SK-N-SH (cell line): ENCODE results near the gene CPED1. TPM values are rescaled to one million over a fixed set of nuclear protein-coding genes. Genes with fewer than 3 reads are reported as not detected.

Experiments used
- CTCF ChIA-PET: fragments of 300-600, 350-600 bp; formaldehyde crosslinking; extraction: SDS; loops from one replicate; lab custom pipeline; 2021; lab: Yijun Ruan, JAX
- POLR2A ChIA-PET: fragments of 350-600 bp; sonication (Branson Sonifier 250); formaldehyde crosslinking; extraction: SDS; loops from one replicate; lab custom pipeline; 2020; ENCODE audit warnings: antibody characterized with exemption, inconsistent platforms; lab: Yijun Ruan, JAX
- DNase-seq: peaks from one replicate; pipeline ENCODE4 v3.0.0; 2012
- H2AFZ ChIP-seq: fragments of 200-600 bp; sonication (generic); 2 replicates; pipeline ENCODE4 v1.8.1; 2016; ENCODE audit warnings: antibody characterized with exemption, mild to moderate bottlenecking, low read depth
- H3F3A ChIP-seq: fragments of 200-600 bp; sonication (generic); replicated peaks from 2 replicates; pipeline ENCODE3; 2016; ENCODE audit warnings: antibody characterized with exemption, mild to moderate bottlenecking; ENCODE audit not compliant: insufficient read depth
- H3K27ac ChIP-seq, 2 experiments: fragments of 200-500 bp in 1 of 2; fragments of 200-600 bp in 1 of 2; sonication (Bioruptor generic) in 1 of 2; sonication (generic), shearing (Covaris generic) in 1 of 2; 2 replicates each; pipeline versions ENCODE4 v1.5.1 to v1.6.1; 2014 to 2016; ENCODE audit warnings: low read depth in 2 of 2, inconsistent platforms in 1 of 2, low read length in 1 of 2, mild to moderate bottlenecking in 1 of 2, mixed read lengths in 1 of 2
- H3K27me3 ChIP-seq: fragments of 200-600 bp; sonication (generic), shearing (Covaris generic); 2 replicates; pipeline ENCODE4 v1.6.1; 2016; ENCODE audit warnings: mixed run types; ENCODE audit not compliant: insufficient read depth
- H3K36me3 ChIP-seq, 2 experiments: fragments of 200-500 bp in 1 of 2; fragments of 200-600 bp in 1 of 2; sonication (Bioruptor generic) in 1 of 2; sonication (generic) in 1 of 2; replicated peaks in 1 of 2; 2 replicates each; pipeline versions ENCODE3 to v1.5.1; 2014 to 2016; ENCODE audit warnings: low read length in 1 of 2, mild to moderate bottlenecking in 1 of 2; ENCODE audit not compliant: insufficient read depth in 2 of 2, control insufficient read depth in 1 of 2
- H3K4me1 ChIP-seq, 2 experiments: fragments of 200-500 bp in 1 of 2; fragments of 200-600 bp in 1 of 2; sonication (Bioruptor generic) in 1 of 2; sonication (generic), shearing (Covaris generic) in 1 of 2; 2 replicates each; pipeline versions ENCODE4 v1.5.1 to v1.6.1; 2014 to 2016; ENCODE audit warnings: low read depth in 1 of 2, low read length in 1 of 2, mixed run types in 1 of 2; ENCODE audit not compliant: insufficient read depth in 2 of 2, control insufficient read depth in 1 of 2
- H3K4me2 ChIP-seq: fragments of 200-600 bp; sonication (generic), shearing (Covaris generic); 2 replicates; pipeline ENCODE4 v1.6.1; 2017; ENCODE audit warnings: mixed run types
- H3K4me3 ChIP-seq, 2 experiments: fragments of 200-500 bp in 1 of 2; fragments of 200-600 bp in 1 of 2; sonication (Bioruptor generic) in 1 of 2; sonication (generic), shearing (Covaris generic) in 1 of 2; 2 replicates each; pipeline versions ENCODE4 v1.5.1 to v1.8.1; 2014 to 2016; ENCODE audit warnings: low read depth in 2 of 2, inconsistent platforms in 1 of 2, low read length in 1 of 2, mild to moderate bottlenecking in 1 of 2, mixed read lengths in 1 of 2, moderate library complexity in 1 of 2
- H3K79me2 ChIP-seq: fragments of 200-600 bp; sonication (generic); 2 replicates; pipeline ENCODE4 v1.8.1; 2017; ENCODE audit warnings: mild to moderate bottlenecking; ENCODE audit not compliant: insufficient read depth
- H3K9ac ChIP-seq: fragments of 200-600 bp; sonication (generic); 2 replicates; pipeline ENCODE4 v1.6.1; 2017; ENCODE audit warnings: mixed run types
- H3K9me2 ChIP-seq: fragments of 200-600 bp; sonication (generic); 2 replicates; pipeline ENCODE4 v1.6.1; 2017; ENCODE audit warnings: mixed run types
- H3K9me3 ChIP-seq: fragments of 200-600 bp; sonication (generic); 2 replicates; pipeline ENCODE4 v1.6.1; 2017; ENCODE audit warnings: mixed run types, mild to moderate bottlenecking, moderate library complexity
- H4K20me1 ChIP-seq: fragments of 200-600 bp; sonication (generic); 2 replicates; pipeline ENCODE4 v1.6.1; 2017; ENCODE audit warnings: mild to moderate bottlenecking, mixed run types; ENCODE audit not compliant: insufficient read depth
- CHD2 ChIP-seq: fragments of 150-350 bp; IDR thresholded peaks from 2 replicates; pipeline ENCODE4 v1.6.1; 2018; ENCODE audit warnings: low read length; ENCODE audit not compliant: partially characterized antibody
- CTCF ChIP-seq: fragments of 200-600 bp; sonication (generic); IDR thresholded peaks from 2 replicates; pipeline ENCODE4 v1.6.1; 2017; ENCODE audit warnings: antibody characterized with exemption, mild to moderate bottlenecking, moderate library complexity
- EZH2phosphoT487 ChIP-seq: fragments of 200-600 bp; sonication (generic); IDR thresholded peaks from 2 replicates; pipeline ENCODE4 v1.6.1; 2017; ENCODE audit warnings: low read depth, mixed run types, mild to moderate bottlenecking, antibody characterized with exemption, moderate library complexity, borderline replicate concordance
- FOXM1 ChIP-seq: IDR thresholded peaks from 2 replicates; pipeline ENCODE4 v1.4.0; 2012; ENCODE audit warnings: low read depth, mild to moderate bottlenecking
- GABPA ChIP-seq: IDR thresholded peaks from 2 replicates; pipeline ENCODE4 v1.4.0; 2012; ENCODE audit warnings: low read depth, mild to moderate bottlenecking
- JUND ChIP-seq: IDR thresholded peaks from 2 replicates; pipeline ENCODE4 v1.4.0; 2012
- MEF2A ChIP-seq: IDR thresholded peaks from 2 replicates; pipeline ENCODE4 v1.4.0; 2012; ENCODE audit warnings: low read depth, borderline replicate concordance
- MXI1 ChIP-seq: IDR thresholded peaks from 2 replicates; pipeline ENCODE4 v1.6.1; 2012; ENCODE audit warnings: mild to moderate bottlenecking, low read depth, low read length, improper control_type of control experiment
- NRF1 ChIP-seq: IDR thresholded peaks from 2 replicates; pipeline ENCODE4 v1.6.1; 2012; ENCODE audit warnings: low read depth, mild to moderate bottlenecking, low read length
- PBX3 ChIP-seq: IDR thresholded peaks from 2 replicates; pipeline ENCODE4; 2012
- POLR2AphosphoS5 ChIP-seq: IDR thresholded peaks from 2 replicates; pipeline ENCODE4 v1.6.1; 2012; ENCODE audit warnings: low read depth, low read length
- RCOR1 ChIP-seq: fragments of 150-350 bp; IDR thresholded peaks from 2 replicates; pipeline ENCODE4 v1.6.1; 2017; ENCODE audit warnings: antibody characterized with exemption, low read length
- RFX5 ChIP-seq: IDR thresholded peaks from 2 replicates; pipeline ENCODE4 v1.6.1; 2012; ENCODE audit warnings: mild to moderate bottlenecking, improper control_type of control experiment, low read length
- SMC3 ChIP-seq: IDR thresholded peaks from 2 replicates; pipeline ENCODE4 v1.6.1; 2012; ENCODE audit warnings: low read depth, low read length, improper control_type of control experiment
- TAF1 ChIP-seq: IDR thresholded peaks from 2 replicates; pipeline ENCODE4 v1.6.1; 2012; ENCODE audit warnings: low read depth, mild to moderate bottlenecking, low read length, moderate library complexity, borderline replicate concordance
- TCF12 ChIP-seq: IDR thresholded peaks from 2 replicates; pipeline ENCODE4 v1.4.0; 2012
- TEAD4 ChIP-seq: IDR thresholded peaks from 2 replicates; pipeline ENCODE4 v1.4.0; 2012; ENCODE audit warnings: mild to moderate bottlenecking, borderline replicate concordance; ENCODE audit not compliant: insufficient read depth
- YY1 ChIP-seq: IDR thresholded peaks from 2 replicates; pipeline ENCODE4 v1.4.0; 2012; ENCODE audit warnings: low read depth, mild to moderate bottlenecking
- ZBTB33 ChIP-seq: IDR thresholded peaks from 2 replicates; pipeline ENCODE4 v1.4.0; 2012; ENCODE audit warnings: low read depth, borderline replicate concordance
- polyA plus RNA-seq, 3 experiments: library from polyadenylated mRNA; depleted of rRNA; stranded (reverse); fragments of >200 nt; gene quantifications; 2 replicates each; pipeline ENCODE4 v1.2.3, GENCODE V29; 2012

CPED1 gene
- polyA plus RNA-seq, 1 of the 3 experiments (the other 2 are of a cell fraction) = 4.4 TPM

- TF ChIP-seq PBX3 (peak; percentile 64), TEAD4 (no peak), GABPA (no peak), SMC3 (no peak), EZH2phosphoT487 (no peak), ZBTB33 (no peak), YY1 (no peak), RFX5 (no peak), NRF1 (no peak), TCF12 (peak; percentile 82)
Observed at GRCh38 chr7:120996333-120996987, 7.9 kb downstream of the CPED1 start (continued).

- Histone ChIP-seq H4K20me1 (no peaks in the 10 kb centered on the region), H3K27me3 (no peaks in the 10 kb centered on the region), H3K4me1 (peaks cover 16 to 42% of the 10 kb centered on the region in 2 experiments; a peak in 3 of 4 replicates), H3K9ac (no peak overlapping the region), H3K9me2 (no peaks in the 10 kb centered on the region), H3K4me2 (no peak overlapping the region), H3K4me3 (no peak overlapping the region), H3F3A (peaks cover 25% of the 10 kb centered on the region), H3K27ac (peak overlapping the region; percentile 4 to 26; a peak in 2 of 4 replicates), H3K79me2 (peaks cover 9% of the 10 kb centered on the region; the same call in 1 of the 2 replicates), H3K36me3 (no peaks in the 10 kb centered on the region), H2AFZ (no peak overlapping the region), H3K9me3 (no peaks in the 10 kb centered on the region)
- TF ChIP-seq MXI1 = no peak
- TF ChIP-seq TAF1 = no peak
- no peak for TF ChIP-seq PBX3
- no peak for TF ChIP-seq CHD2
- TF ChIP-seq FOXM1 = no peak
- no peak for TF ChIP-seq ZBTB33
- no peak for TF ChIP-seq MEF2A
- TF ChIP-seq RCOR1 = no peak
- no peak for TF ChIP-seq NRF1
- TF ChIP-seq CTCF = no peak
- no peak for TF ChIP-seq SMC3
- no peak for TF ChIP-seq JUND
- TF ChIP-seq POLR2AphosphoS5 = no peak
- no peak for DNase-seq
- CTCF ChIA-PET = interaction anchor here (1.1 to 8.0 kb wide), 3 partner anchors 8 to 84 kb away, joined by 5 to 73 read pairs (median 8); partner anchors contain the start of gene CPED1
- POLR2A ChIA-PET = interaction anchor here (1.1 kb wide), 1 partner anchor 13 kb away, joined by 3 read pairs; no protein-coding TSS in a partner anchor
Observed at GRCh38 chr7:120996988-120997345, 8.5 kb downstream of the CPED1 start.
